Retinal pigment epithelial cell (primary cell): Measurements from ENCODE around the gene RLIM.

Experiments used
- DNase-seq: peaks from one replicate; pipeline ENCODE4 v3.0.0-alpha.2; 2010; ENCODE audit warnings: low read depth
- H3K4me3 ChIP-seq: 2 replicates; pipeline ENCODE4 v1.5.1; 2011; ENCODE audit warnings: mild to moderate bottlenecking, low read length, control low read depth, moderate library complexity
- CTCF ChIP-seq: conservative IDR thresholded peaks from 2 replicates; pipeline ENCODE4 v1.5.1; 2011; ENCODE audit warnings: low read depth, low read length, control low read depth, inconsistent platforms

RLIM gene

DNA sequence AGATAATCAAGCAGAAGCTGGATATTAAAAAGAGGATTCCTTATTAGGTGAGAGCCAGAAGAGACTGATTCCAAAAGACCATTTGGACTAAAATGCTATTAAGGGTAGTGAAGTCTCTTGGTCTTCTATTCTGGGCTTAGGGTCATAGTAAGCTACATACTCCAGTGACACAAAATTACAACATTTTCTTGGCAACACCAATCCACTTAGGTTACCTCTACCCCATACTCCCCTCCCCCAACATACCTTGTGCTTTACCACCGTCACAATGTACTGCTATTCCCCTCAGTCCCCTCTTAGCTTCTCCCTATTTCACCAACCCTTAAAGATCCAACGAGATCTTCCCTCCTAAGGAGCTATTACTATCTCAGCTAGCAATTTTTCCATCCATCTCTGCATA is 11.4 kb downstream of the RLIM start:
- TF ChIP-seq CTCF, result no peak
- H3K4me3 ChIP-seq, result no peak overlapping the region
- DNase-seq, result no peak

- DNase-seq, result no peak
- H3K4me3 ChIP-seq, result no peak overlapping the region
- TF ChIP-seq CTCF, result no peak
Measured at GRCh38 chrX:74602142-74602541, 12.3 kb downstream of the RLIM start.

GRCh38 chrX:74593593-74593992 is 20.8 kb downstream of the RLIM start:
- no peak overlapping the region for H3K4me3 ChIP-seq
- DNase-seq, result peak; percentile 45
- no peak for TF ChIP-seq CTCF

DNA sequence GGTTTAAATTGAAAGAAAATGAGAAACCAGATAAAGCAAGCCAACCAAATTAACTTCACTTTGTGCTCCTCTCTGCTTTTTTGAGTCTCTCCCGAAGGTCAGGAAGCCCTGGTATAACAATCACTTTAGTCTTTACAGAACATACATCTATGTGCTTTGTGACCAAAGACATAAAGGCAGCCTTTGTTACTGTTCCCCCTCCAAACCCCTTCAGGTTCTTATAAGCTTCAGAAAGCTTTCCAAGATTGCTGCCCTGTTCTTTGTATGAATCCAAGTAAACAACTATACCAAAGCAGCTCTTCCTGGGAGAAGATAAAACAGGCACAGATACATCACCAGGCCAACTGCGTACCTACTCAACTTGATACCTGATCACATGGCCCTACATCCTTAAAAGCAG is 28.7 kb downstream of the RLIM start:
- no peak for TF ChIP-seq CTCF
- no peak for DNase-seq
- no peak overlapping the region for H3K4me3 ChIP-seq

GRCh38 chrX:74579597-74580198 is 34.7 kb downstream of the RLIM start:
- no peak for DNase-seq
- no peak for TF ChIP-seq CTCF
- H3K4me3 ChIP-seq, result no peak overlapping the region

DNA sequence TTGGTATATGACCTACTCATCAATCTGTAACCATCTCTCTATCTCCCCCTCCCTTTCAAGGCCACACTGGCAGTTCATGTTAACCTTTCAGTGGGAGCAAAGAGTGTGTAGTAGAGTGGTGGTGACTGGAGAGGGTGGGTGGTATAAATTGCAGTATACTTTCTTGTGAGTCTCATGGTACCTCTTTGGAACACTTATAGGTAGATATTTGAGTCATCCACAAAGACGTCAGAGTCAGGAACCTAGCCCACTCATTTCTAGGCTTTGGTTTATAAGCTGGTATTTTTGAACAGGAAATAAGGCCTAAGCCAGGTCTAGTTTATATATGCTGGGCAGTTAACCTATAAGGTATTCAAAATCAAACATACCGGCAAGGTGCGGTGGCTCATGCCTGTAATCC is 36.3 kb downstream of the RLIM start:
- H3K4me3 ChIP-seq, result no peak overlapping the region
- TF ChIP-seq CTCF, result no peak
- DNase-seq, result no peak

GRCh38 chrX:74557378-74557777 is 57.0 kb downstream of the RLIM start:
- DNase-seq, result no peak
- H3K4me3 ChIP-seq, result no peak overlapping the region
- no peak for TF ChIP-seq CTCF
